ENCODE results near the gene FMN2.

- TF ChIP-seq EZH2 (IDR thresholded peaks at IDR 0.05; ENCODE audit: low read length, missing control alignments), result no peak
- no peak for TF ChIP-seq CTCF (conservative IDR thresholded peaks at IDR 0.05 in 1 of 2, IDR thresholded peaks at IDR 0.05 in 1 of 2; ENCODE audit: low read depth in 1 of 2, low read length in 2 of 2)
Measured at GRCh38 chr1:240499012-240499411, 407.3 kb downstream of the FMN2 start.
